HG02763 (cell line): ENCODE measurements around the gene DPP6.
"Not testable (repeated sequence)": the region's sequence is repeated elsewhere in the genome, so short reads cannot be mapped to it uniquely, and the experiment has no call there.

Source experiments
- ATAC-seq: cut with Tn5 transposase; IDR thresholded peaks from one replicate; pipeline ENCODE4 v1.9.1; 2021; ENCODE audit warnings: mild to moderate bottlenecking, moderate library complexity; ENCODE audit not compliant: unreplicated experiment

The DPP6 gene

GRCh38 chr7:154914996-154915380 is 862.8 kb downstream of the DPP6 start:
- ATAC-seq, result no peak

DNA sequence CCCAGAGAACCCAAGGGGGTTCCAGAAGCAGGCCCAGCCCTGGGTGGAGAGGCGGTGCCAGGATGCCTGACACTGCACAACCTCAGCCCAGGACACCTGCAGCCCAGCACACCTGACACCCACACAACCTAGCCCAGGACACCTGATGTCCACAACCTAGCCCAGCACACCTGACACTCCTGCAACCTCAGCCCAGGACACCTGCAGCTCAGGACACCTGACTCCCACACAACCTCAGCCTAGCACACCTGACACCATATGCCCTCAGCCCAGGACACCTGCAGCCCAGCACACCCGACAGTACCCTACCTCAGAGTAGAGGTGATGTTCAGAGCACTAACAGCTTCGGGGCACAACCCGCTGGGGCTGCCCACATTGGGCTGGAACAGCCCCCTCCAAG is 863.4 kb downstream of the DPP6 start:
- ATAC-seq, result no peak

GRCh38 chr7:154916381-154916780 is 864.2 kb downstream of the DPP6 start:
- ATAC-seq, result no peak

GRCh38 chr7:154916856-154917807 is 864.9 kb downstream of the DPP6 start:
- ATAC-seq, result no peak

- ATAC-seq, result no peak
Measured at GRCh38 chr7:154917808-154918160, 865.6 kb downstream of the DPP6 start.

GRCh38 chr7:154918266-154918665 is 866.1 kb downstream of the DPP6 start:
- ATAC-seq, result no peak

DNA sequence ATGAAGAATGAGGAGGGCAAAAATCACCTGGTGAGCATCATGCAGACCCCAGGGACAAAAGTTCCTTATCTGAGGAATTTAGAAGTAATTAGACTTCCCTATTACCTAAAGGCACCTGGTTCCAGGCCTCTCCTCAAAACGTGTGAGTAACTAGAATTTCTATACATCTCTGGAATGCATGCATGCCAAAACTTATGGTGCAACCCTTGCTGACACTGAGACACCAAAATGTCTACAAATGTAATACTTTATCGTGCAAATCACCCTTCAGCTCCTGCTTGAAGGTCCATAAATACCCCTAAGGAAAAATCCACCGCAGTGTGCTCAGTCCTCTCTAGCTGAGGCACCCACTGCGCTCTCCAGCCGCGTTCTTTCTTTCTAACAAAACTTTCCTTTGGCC is 866.5 kb downstream of the DPP6 start:
- ATAC-seq, result no peak

DNA sequence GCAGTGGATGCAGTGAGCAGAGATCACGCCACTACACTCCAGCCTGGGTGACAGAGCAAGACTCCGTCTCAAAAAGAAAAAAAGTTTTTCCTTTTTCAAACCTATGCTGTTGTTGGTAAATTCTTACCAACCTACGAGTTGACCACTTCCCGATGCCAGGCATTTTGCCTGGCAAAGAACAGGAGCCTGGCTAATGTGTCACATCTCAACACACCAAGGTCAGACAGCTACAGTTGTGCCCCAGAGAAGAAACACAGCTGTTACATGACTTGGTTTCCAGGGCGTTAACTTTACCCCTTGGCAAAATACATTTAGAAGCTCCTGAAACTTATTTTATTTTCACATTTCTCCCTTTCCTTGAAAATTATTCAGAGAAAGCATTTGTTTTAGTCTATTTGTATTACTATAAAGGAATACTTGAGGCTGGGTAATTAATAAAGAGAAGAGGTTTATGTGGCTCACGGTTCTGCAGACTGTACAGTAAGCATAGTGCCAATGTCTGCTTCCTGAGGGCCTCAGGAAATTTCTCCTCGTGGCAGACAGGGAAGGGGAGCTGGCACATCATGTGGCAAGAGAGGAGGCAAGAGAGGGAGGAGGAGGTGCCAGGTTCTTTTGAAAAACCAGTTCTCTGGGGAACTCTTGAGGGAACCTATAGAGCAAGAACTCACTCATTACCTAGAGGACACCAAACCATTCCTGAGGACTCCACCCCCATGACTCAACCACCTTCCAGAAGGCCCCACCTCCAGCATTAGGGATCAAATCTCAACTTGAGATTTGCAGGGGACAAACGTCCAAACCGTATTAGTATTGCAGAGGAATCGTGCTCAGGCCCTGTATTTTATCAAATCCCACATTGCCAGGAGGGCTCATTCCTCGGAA is 867.4 kb downstream of the DPP6 start:
- ATAC-seq, result no peak

GRCh38 chr7:154922472-154922871 is 870.3 kb downstream of the DPP6 start:
- ATAC-seq, result not testable (repeated sequence)

DNA sequence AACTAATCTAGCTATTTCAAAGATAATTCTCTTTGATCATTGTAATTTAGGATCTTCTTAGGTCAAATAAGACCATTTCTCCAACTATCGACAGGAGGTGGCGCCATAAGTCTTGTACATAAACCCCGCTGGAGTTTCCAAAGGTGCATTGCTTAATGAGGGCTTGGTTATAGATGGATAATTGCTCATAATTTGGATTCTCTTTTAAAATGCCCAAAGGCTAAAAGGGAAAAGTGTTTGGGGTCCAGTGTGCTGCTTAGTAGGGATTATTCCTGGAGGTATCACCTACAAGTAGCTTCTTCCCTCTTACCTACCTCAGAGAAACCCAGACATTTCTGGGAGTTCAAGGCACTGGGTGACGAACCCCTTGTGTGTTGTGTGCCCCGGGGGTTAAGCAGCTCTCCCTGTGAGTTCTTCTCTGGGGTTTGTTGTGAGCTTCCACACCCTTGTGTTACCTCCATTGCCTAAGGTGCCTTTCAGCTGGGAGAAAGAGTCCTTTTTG is 875.5 kb downstream of the DPP6 start:
- ATAC-seq, result peak; percentile 46

DNA sequence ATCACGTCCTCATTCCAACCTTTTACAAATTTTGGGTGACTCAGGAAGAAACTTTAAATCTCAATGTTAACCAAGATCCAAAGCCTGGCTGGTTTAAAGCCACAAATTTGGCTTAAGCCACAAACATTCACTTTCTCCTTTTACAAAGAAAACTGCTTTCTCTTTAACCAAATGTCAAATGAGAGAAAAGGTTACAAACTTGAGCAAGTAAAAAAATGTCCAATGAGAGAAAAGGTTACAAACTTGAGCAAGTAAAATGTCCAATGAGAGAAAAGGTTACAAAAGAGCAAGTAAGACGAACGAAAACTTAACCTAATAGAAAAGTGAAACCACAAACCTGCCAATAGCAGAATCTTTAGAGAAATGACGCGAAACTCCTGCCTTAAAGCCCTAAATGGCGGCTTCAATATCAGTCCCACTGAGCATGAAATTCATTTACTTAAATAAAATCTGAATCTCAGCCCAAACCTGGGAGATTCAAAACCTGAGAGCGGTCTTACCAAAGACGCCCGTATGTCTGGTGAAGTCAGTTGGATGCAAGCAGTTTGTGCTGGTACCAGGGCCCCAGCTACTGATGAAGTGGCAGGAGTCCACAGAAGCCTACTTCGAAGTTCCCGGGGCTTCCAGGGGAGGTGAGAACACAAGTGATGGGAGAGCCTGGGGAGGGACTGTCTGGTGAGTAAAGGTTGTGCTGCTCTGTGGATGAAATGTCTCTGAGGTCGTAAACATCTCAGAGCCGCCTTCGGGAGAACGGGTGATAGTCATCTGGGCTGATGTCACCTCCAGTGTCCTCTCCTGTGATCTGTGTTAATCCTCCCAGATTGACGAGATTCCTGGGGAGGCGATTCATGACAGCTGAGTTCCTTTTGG is 876.2 kb downstream of the DPP6 start:
- peak; percentile 84 for ATAC-seq

DNA sequence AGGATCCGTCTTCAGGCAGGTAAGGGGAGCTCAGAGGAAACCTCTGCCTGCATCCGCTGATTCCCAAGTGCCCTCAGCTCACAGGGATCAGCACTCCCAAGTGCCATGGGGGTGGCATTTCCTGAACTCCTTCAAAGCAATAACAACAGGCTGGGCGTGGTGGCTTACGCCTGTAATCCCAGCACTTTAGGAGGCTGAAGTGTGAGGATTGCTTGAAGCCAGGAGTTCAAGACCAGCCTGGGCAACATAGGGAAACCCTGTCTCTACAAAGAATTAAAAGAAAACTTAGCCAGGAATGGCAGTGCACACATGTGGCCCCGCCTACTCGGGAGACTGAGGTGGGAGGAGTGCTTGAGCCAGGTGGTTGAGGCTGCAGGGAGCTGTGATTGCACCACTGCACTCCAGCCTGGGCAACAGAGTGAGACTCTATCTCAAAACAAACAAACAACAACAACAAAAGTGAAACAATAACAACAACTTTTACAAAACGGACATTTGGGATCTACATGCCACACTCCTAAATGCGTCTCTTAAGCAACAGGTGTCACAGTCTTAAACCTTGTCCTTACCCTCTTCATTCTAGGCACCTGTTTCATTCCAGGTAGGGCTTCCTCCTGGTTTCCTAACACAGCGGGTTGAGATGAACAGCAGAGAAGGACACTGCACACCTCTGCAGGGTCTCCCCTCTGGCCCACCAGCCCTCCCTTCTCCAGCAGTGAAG is 877.0 kb downstream of the DPP6 start:
- ATAC-seq, result no peak

DNA sequence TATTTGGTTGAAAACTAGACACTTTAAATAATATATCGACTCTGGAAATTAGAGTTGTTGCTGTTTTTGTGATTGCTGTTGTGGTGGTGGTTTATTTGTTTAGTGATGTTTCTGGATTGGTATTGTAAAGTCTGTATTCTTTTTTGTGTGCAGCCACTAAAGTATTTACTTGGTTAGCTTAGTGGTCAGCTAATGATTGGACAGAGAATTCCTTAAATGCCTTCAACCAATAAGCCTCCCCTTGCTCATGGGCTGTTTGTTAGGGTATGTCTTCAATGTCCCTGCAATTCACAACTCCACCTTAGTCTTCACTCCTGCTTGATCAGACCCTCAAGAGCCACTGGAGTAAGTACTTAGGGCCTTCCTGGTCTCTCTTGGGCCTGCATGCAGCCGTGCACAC is 879.7 kb downstream of the DPP6 start:
- no peak for ATAC-seq

DNA sequence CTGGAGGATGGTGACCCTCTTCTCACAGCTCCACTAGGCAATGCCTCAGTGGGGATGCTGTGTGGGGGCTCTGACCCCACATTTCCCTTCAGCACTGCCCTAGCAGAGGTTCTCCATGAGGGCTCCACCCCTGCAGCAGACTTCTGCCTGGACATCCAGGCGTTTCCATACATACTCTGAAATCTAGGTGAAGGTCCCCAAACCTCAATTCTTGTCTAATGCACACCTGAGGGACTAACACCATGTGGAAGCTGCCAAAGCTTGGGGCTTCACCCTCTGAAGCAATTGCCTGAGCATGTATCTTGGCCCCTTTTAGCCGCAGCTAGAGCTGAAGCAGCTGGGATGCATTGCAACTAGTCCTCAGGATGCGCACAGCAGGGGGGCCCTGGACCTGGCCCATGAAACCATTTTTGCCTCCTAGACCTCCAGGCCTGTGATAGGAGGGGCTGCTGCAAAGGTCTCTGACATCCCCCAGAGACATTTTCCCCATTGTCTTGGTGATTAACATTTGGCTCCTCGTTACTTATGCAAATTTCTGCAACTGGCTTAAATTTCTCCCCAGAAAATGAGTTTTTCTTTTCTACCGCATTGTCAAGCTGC is 882.3 kb downstream of the DPP6 start:
- ATAC-seq, result not testable (repeated sequence)

GRCh38 chr7:154937837-154938236 is 885.6 kb downstream of the DPP6 start:
- no peak for ATAC-seq

DNA sequence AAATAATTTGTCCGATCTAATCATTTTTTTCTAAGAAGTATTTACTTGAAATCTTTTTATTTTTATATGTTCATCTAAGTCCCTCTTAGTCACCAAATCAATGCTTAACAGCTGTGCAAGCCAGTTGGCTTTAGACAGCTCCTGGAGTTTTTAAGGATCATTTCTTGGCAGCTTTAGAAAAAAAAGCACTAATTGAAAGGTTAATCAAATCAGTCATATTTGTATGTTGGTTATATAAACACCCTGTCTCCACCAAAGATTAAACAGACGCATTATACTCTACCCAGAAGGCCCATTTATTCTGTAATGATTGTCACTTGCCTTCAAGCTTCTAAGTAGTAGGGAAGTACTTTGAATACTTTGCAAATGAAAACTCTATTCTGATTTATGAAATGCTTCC is 890.5 kb downstream of the DPP6 start:
- ATAC-seq, result no peak
